Gastroesophageal sphincter (tissue), 3 donors: ENCODE data around the gene CFAP61.

Experiments
- EP300 ChIP-seq: sonication (generic); formaldehyde crosslinking; IDR thresholded peaks from one replicate; pipeline ENCODE4 v1.6.1; 2017; ENCODE audit warnings: antibody characterized with exemption, mild to moderate bottlenecking
- POLR2A ChIP-seq, 2 donors: fragments of 450-650 bp; IDR thresholded peaks; one replicate each; pipeline ENCODE4 v1.6.1; 2017; ENCODE audit warnings: antibody characterized with exemption in 2 of 2, mild to moderate bottlenecking in 2 of 2, moderate library complexity in 1 of 2
- TF ChIP-seq, protein P1 (sequence below), 4 experiments: fragments of 200-600 bp in 2 of 4; fragments of 450-650 bp in 2 of 4; sonication (generic) in 1 of 4; IDR thresholded peaks; one replicate each; pipeline ENCODE4 v1.5.1; 2017 to 2019; ENCODE audit warnings: antibody characterized with exemption in 4 of 4, mild to moderate bottlenecking in 2 of 4, moderate library complexity in 2 of 4

DNA sequence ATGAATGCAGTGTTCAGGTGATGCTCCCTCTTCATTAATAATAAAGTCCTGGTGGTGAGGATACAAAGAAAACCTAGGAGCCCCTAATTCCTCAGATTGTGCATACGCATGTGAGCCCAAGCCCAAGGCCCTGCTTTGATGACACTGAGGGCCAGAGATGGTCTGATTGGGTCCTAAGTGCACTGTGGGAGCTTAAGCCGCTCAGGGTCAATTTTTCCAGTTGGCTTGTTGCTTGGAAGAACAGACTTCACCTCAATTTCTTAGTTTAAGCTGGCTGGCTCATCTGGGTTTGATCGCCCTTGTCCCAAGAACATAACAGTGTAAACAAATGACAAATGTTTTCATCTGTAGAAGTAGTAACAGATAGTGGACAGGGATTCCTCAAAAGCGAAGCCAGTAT, 357.0 kb downstream of the CFAP61 start:
- TF ChIP-seq, protein P1, sequence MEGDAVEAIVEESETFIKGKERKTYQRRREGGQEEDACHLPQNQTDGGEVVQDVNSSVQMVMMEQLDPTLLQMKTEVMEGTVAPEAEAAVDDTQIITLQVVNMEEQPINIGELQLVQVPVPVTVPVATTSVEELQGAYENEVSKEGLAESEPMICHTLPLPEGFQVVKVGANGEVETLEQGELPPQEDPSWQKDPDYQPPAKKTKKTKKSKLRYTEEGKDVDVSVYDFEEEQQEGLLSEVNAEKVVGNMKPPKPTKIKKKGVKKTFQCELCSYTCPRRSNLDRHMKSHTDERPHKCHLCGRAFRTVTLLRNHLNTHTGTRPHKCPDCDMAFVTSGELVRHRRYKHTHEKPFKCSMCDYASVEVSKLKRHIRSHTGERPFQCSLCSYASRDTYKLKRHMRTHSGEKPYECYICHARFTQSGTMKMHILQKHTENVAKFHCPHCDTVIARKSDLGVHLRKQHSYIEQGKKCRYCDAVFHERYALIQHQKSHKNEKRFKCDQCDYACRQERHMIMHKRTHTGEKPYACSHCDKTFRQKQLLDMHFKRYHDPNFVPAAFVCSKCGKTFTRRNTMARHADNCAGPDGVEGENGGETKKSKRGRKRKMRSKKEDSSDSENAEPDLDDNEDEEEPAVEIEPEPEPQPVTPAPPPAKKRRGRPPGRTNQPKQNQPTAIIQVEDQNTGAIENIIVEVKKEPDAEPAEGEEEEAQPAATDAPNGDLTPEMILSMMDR (IDR thresholded peaks at IDR 0.05), result no peak
- TF ChIP-seq EP300 (no peak), POLR2A (IDR thresholded peaks at IDR 0.05) (no peak)
